ENCODE results near the gene CCDC182. TPM values are rescaled to one million over a fixed set of nuclear protein-coding genes. Genes with fewer than 3 reads are reported as not detected.

CCDC182 gene
- polyA plus RNA-seq, 1 experiment, result not detected

DNA sequence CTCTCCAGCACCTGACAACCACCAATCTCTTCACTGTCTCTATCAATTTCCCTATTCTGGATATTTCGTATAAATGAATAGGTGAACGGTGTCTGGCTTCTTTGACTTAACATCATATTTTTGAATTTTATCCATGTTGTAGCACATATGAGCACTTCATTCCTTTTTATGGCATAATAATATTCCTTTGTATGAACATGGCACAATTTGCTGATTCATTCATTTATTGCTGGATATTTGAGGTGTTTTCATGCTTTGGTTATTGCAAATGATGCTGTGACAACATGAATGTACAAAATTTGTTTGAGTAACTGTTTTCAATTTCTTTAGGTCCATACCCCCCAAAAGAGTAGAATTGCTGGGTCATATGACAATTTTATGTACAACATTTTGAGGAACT is 12.0 kb downstream of the CCDC182 start:
- Histone ChIP-seq H3K9me3 (ENCODE audit: control insufficient read depth, insufficient read depth, low read length) (no peaks in the 10 kb centered on the region), H3K27ac (ENCODE audit: low read depth, low read length) (no peak overlapping the region), H3K27me3 (ENCODE audit: control insufficient read depth, insufficient read depth, low read length) (peaks cover 12% of the 10 kb centered on the region), H3K4me3 (ENCODE audit: low read depth, low read length) (no peak overlapping the region)
- ChIA-PET CTCF (interaction anchor here (1.2 kb wide), 1 partner anchor 61 kb away, joined by 3 read pairs; no protein-coding TSS in a partner anchor), POLR2A (no interaction called here)
- DNase-seq (ENCODE audit: low read depth, low spot score), result no peak
- TF ChIP-seq, protein P1, sequence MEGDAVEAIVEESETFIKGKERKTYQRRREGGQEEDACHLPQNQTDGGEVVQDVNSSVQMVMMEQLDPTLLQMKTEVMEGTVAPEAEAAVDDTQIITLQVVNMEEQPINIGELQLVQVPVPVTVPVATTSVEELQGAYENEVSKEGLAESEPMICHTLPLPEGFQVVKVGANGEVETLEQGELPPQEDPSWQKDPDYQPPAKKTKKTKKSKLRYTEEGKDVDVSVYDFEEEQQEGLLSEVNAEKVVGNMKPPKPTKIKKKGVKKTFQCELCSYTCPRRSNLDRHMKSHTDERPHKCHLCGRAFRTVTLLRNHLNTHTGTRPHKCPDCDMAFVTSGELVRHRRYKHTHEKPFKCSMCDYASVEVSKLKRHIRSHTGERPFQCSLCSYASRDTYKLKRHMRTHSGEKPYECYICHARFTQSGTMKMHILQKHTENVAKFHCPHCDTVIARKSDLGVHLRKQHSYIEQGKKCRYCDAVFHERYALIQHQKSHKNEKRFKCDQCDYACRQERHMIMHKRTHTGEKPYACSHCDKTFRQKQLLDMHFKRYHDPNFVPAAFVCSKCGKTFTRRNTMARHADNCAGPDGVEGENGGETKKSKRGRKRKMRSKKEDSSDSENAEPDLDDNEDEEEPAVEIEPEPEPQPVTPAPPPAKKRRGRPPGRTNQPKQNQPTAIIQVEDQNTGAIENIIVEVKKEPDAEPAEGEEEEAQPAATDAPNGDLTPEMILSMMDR (IDR thresholded peaks at IDR 0.05; ENCODE audit: low read depth, low read length), result no peak

DNA sequence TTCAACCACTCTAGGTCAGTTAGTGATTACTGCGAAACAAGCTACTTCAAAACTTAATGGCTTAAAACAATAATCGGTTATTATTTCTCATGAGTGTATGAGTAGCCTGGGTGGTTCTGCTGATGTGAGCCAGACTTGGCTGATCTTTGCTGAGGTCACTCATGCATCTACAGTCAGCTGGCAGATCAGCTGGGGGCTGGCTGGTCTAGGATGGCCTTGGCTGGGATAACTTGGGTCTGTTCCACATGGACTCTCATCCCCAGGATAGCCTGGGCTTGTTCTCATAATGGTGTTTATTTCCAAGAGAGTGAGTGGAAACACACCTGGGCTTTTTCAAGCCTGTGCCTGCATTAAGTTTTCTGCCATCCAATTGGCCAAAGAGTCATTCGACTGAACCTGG is 13.0 kb downstream of the CCDC182 start:
- DNase-seq (ENCODE audit: low read depth, low spot score), result no peak
- Histone ChIP-seq H3K27me3 (ENCODE audit: control insufficient read depth, insufficient read depth, low read length) (peaks cover 12% of the 10 kb centered on the region), H3K27ac (ENCODE audit: low read depth, low read length) (no peak overlapping the region), H3K9me3 (ENCODE audit: control insufficient read depth, insufficient read depth, low read length) (no peaks in the 10 kb centered on the region), H3K4me3 (ENCODE audit: low read depth, low read length) (no peak overlapping the region)
- ChIA-PET CTCF (interaction anchor here (1.2 kb wide), 1 partner anchor 60 kb away, joined by 3 read pairs; no protein-coding TSS in a partner anchor), POLR2A (no interaction called here)
- TF ChIP-seq, protein P1 (IDR thresholded peaks at IDR 0.05; ENCODE audit: low read depth, low read length), result no peak

DNA sequence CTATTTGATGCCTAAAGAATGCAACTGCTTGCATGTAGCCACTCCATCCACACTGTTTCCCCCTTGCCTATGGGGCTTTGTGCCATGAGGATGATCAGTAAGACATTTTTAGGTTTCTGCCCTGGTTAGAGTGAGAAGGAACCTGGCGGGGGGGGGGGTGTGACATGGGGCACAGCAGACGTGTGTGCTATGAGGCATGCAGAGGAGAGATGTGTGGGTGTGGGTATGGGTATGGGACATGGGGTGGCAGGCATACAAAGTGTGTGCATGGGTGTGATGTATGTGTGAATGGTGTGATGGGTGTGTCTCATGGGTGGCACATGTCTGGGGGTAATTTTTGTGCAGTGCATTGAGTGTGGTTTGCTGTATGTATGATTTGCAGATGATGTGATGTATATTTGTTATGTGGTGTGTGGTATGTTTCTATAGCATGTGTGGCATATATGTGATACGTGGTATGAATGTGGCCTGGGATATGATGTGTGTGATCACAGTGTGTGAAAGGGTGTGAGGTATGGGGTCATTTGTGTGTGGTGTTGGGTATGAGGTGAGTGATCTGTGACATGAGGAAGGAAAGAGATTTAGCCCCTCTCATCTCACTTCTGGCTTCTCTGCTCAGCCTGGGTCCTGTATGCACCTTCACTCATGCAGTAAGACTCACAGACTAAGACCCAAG is 14.9 kb downstream of the CCDC182 start:
- ChIA-PET POLR2A (no interaction called here), CTCF (no interaction called here)
- H3K27ac ChIP-seq (ENCODE audit: low read depth, low read length), result no peak overlapping the region
- TF ChIP-seq, protein P1 (IDR thresholded peaks at IDR 0.05; ENCODE audit: low read depth, low read length), result no peak
- H3K4me3 ChIP-seq (ENCODE audit: low read depth, low read length), result no peak overlapping the region
- no peaks in the 10 kb centered on the region for H3K9me3 ChIP-seq (ENCODE audit: control insufficient read depth, insufficient read depth, low read length)
- peaks cover 14% of the 10 kb centered on the region for H3K27me3 ChIP-seq (ENCODE audit: control insufficient read depth, insufficient read depth, low read length)
- DNase-seq (ENCODE audit: low read depth, low spot score), result no peak

DNA sequence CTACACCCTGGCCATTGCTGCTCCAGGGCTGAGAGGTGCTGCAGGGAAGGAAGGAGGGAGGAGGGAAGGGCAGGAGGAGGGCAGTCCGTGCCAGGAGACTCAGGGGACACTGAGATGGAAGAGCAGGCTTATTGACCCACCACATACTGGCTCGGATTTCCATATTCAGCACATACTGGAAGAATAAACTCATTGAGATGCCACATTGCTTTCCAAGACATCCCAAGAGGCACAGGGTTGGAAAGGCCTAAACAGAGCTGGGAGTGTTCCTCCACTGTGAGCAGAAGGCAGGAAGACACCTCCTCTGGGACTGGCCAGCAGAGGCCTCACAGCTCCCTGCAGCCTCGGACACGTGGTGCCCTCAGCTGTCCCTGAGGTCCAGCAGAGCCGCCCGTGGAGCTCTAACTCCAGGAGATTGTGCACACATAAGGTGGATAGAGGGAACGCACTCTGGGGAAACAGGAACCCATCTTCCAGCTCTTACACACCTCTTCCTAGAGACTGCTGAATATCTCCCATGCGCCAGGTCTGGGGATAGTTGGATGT is 17.4 kb downstream of the CCDC182 start:
- TF ChIP-seq, protein P1 (IDR thresholded peaks at IDR 0.05; ENCODE audit: low read depth, low read length), result no peak
- ChIA-PET POLR2A (no interaction called here), CTCF (interaction anchor here (0.6 kb wide), 1 partner anchor 55 kb away, joined by 5 read pairs; no protein-coding TSS in a partner anchor)
- DNase-seq (ENCODE audit: low read depth, low spot score), result no peak
- H3K4me3 ChIP-seq (ENCODE audit: low read depth, low read length), result no peak overlapping the region
- peaks cover 16% of the 10 kb centered on the region for H3K27me3 ChIP-seq (ENCODE audit: control insufficient read depth, insufficient read depth, low read length)
- no peaks in the 10 kb centered on the region for H3K9me3 ChIP-seq (ENCODE audit: control insufficient read depth, insufficient read depth, low read length)
- no peak overlapping the region for H3K27ac ChIP-seq (ENCODE audit: low read depth, low read length)

DNA sequence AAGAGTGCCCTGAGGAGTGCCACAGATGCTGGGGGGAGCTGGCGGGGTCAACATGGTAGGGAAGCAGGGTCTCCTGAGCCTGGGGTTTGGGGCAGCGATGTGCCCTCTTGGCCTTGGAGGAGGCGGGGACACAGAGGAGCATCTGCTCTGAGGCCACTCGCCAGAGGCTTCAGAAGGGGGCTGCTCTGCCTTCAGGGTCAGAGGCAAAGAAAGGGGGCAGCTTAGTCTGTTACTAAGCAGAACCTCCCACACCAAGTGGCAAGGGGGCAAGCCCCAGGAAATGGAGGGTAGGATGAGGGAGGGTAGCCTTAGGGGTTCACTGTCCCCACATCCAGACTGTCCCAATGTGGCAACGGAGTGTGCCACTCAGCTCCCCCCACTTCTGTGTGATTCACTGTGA is 18.3 kb downstream of the CCDC182 start:
- CTCF ChIA-PET, result no interaction called here
- Histone ChIP-seq H3K27ac (ENCODE audit: low read depth, low read length) (no peak overlapping the region), H3K4me3 (ENCODE audit: low read depth, low read length) (no peak overlapping the region), H3K9me3 (ENCODE audit: control insufficient read depth, insufficient read depth, low read length) (no peaks in the 10 kb centered on the region), H3K27me3 (ENCODE audit: control insufficient read depth, insufficient read depth, low read length) (peaks cover 16% of the 10 kb centered on the region)
- POLR2A ChIA-PET, result no interaction called here
- DNase-seq (ENCODE audit: low read depth, low spot score), result no peak
- TF ChIP-seq, protein P1 (IDR thresholded peaks at IDR 0.05; ENCODE audit: low read depth, low read length), result no peak

Data from AG04450 (cell line).